Neural crest cell (in vitro differentiated cells): ENCODE measurements around the gene GDF10. TPM values are rescaled to one million over a fixed set of nuclear protein-coding genes. Genes with fewer than 3 reads are reported as not detected.

Experiments
- DNase-seq: peaks from one replicate; pipeline ENCODE4 v3.0.0; 2021; ENCODE audit warnings: low read depth, mixed read lengths, low spot score
- H3K27ac Mint-ChIP-seq: one replicate; pipeline ENCODE4 v1.8.0; 2021; ENCODE audit warnings: mild to moderate bottlenecking, mixed read lengths; ENCODE audit not compliant: unreplicated experiment
- H3K27me3 Mint-ChIP-seq: 2 replicates; pipeline ENCODE4 v1.8.0; 2021; ENCODE audit warnings: low read depth, mild to moderate bottlenecking, mixed read lengths
- H3K36me3 Mint-ChIP-seq: 2 replicates; pipeline ENCODE4 v1.8.0; 2021; ENCODE audit warnings: low read depth, mild to moderate bottlenecking, mixed read lengths
- H3K4me1 Mint-ChIP-seq: 2 replicates; pipeline ENCODE4 v1.8.0; 2021; ENCODE audit warnings: mixed read lengths
- H3K4me3 Mint-ChIP-seq: one replicate; pipeline ENCODE4 v1.8.0; 2021; ENCODE audit warnings: mild to moderate bottlenecking, mixed read lengths
- H3K9me3 Mint-ChIP-seq: 2 replicates; pipeline ENCODE4 v1.8.0; 2021; ENCODE audit warnings: mixed read lengths
- total RNA-seq: library from RNA; stranded (reverse); gene quantifications from 2 replicates; pipeline ENCODE4 v1.2.1, GENCODE V29; 2021
- TF ChIP-seq, protein P1 (sequence below): fragments of 200-600 bp; sonication (generic); conservative IDR thresholded peaks from 2 replicates; pipeline ENCODE4 v1.5.0; 2021; ENCODE audit warnings: antibody characterized with exemption, mild to moderate bottlenecking

Gene GDF10
- total RNA-seq, 1 donor from 2014 or later: 2.9 TPM

DNA sequence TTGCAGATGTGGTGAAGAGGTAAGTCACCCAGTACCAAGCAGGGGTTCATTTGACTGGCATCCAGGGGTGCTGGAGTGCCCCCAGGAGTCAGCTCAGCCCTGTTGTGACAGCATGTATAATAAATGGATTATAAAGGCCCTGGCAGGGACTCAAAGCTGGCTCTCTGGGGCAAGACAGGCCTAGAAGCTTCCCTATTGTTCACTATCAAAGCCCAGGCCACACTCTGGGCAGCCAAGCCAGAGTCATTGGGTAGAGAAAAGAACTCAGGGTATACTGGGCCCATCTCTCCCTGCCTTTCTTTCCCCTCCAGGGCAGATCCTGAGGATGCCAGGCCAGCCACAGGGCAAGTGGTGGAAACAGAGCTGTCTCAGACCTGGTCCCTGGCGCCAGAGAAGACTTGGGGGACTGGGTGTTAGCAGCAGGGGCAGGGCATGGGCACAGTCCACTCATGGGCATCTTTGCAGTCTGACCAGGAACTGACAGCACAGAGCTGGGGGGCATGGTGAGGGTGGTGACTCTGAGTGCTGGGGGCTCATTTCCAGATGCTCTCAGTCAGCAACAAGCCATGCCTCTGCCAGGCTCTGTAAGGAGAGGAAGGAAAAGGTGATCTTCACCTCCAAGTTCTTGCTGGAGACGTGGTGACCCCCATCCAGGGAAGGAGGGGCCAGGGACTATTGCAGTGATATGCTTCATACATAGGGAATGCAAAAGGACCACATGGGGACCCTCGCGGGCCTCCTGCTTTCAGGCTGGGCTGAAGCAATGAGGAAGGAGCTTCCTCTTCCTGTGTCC lies 59.8 kb downstream of the GDF10 start:
- H3K4me1 Mint-ChIP-seq: no peaks in the 10 kb centered on the region

DNA sequence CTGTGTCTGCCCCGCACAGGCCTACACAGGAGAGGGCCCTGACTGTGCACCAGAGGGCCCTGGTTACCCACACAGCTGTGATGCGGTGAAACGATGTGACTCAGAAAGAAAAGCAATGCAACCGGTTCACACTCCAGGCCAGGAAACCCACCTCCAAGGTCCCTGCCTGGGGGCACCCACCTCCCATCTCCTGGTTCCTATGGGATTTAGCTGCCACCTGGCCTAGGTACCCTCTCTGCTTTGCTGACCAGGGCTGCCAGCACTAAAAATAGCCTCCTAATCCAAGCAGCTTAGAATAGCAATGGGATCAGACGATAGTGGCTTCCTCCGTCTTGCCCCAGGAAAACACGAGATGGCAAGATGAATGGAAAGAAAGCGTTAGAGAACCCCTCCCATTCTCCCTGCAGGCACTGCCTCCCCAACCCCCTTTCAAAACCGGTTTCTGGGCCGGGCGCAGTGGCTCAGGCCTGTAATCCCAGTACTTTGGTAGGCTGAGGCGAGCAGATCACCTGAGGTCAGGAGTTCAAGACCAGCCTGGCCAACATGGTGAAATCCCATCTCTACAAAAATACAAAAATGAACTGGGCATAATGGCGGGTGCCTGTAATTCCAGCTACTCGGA lies 60.5 kb downstream of the GDF10 start:
- Mint-ChIP-seq H3K27ac (no peak overlapping the region), H3K9me3 (no peaks in the 10 kb centered on the region), H3K36me3 (no peaks in the 10 kb centered on the region), H3K4me3 (no peak overlapping the region), H3K4me1 (no peaks in the 10 kb centered on the region), H3K27me3 (no peaks in the 10 kb centered on the region)
- no peak for DNase-seq
- TF ChIP-seq, protein P1, sequence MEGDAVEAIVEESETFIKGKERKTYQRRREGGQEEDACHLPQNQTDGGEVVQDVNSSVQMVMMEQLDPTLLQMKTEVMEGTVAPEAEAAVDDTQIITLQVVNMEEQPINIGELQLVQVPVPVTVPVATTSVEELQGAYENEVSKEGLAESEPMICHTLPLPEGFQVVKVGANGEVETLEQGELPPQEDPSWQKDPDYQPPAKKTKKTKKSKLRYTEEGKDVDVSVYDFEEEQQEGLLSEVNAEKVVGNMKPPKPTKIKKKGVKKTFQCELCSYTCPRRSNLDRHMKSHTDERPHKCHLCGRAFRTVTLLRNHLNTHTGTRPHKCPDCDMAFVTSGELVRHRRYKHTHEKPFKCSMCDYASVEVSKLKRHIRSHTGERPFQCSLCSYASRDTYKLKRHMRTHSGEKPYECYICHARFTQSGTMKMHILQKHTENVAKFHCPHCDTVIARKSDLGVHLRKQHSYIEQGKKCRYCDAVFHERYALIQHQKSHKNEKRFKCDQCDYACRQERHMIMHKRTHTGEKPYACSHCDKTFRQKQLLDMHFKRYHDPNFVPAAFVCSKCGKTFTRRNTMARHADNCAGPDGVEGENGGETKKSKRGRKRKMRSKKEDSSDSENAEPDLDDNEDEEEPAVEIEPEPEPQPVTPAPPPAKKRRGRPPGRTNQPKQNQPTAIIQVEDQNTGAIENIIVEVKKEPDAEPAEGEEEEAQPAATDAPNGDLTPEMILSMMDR: no peak

More for the DNA sequence above, 59.8 kb downstream of the GDF10 start:
- Mint-ChIP-seq H3K4me3 (no peak overlapping the region), H3K9me3 (no peaks in the 10 kb centered on the region), H3K36me3 (no peaks in the 10 kb centered on the region), H3K27me3 (no peaks in the 10 kb centered on the region), H3K27ac (no peak overlapping the region)
- TF ChIP-seq, protein P1: no peak
- DNase-seq: no peak

DNA sequence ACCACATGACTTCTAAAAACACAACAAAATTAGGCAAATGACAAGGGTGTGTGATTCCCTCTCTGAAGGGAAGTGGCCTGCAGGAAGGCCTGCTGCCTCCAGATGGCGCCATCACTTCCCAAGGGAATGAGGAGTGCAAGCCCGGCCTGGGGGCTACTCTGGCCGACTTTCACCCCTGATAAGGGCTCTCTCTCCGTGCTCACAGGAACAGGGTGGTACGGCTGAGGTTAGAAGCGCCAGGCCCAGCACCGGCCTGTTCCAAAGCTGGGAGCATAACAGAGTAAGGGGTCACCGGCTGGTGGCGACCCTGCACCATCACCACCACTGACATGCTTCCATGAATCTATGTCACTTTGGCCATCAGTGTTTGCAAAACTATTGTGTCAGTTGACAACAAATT lies 61.3 kb downstream of the GDF10 start:
- Mint-ChIP-seq H3K36me3 (no peaks in the 10 kb centered on the region), H3K9me3 (no peaks in the 10 kb centered on the region), H3K4me3 (no peak overlapping the region), H3K27ac (no peak overlapping the region), H3K27me3 (no peaks in the 10 kb centered on the region), H3K4me1 (no peaks in the 10 kb centered on the region)
- TF ChIP-seq, protein P1: peak; percentile 76
- DNase-seq: peak; percentile 65

DNA sequence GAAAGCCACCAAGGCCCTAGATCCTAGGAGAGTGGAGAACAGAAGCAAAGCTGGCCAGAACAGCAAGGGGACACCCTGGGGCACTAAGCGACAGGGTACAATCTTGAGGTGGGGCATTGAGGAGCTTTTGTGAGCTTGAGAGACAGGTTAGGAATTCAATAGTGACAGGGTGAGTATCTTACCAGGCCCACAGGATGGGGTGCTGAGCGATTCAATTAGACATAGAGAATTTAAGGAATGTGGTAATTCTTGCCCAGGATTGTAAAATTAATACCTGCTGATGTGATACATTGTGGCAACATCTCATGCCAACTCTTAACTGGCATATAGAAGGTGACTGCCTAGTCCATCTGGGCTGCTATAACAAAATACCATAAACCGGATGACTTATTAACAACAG lies 62.2 kb downstream of the GDF10 start:
- TF ChIP-seq, protein P1: no peak
- Mint-ChIP-seq H3K36me3 (no peaks in the 10 kb centered on the region), H3K27ac (no peak overlapping the region), H3K9me3 (no peaks in the 10 kb centered on the region), H3K27me3 (no peaks in the 10 kb centered on the region), H3K4me1 (no peaks in the 10 kb centered on the region), H3K4me3 (no peak overlapping the region)
- no peak for DNase-seq

Other genes starting within 250 kb of the GDF10 start
- not detected in 2 replicates for gene GDF2, start 22.3 kb downstream of the GDF10 start, total RNA-seq
- not detected in 2 replicates for gene RBP3, start 48.2 kb downstream of the GDF10 start, total RNA-seq
- 2.9 and 3.2 TPM in 2 replicates for gene ZNF488, start 84.1 kb downstream of the GDF10 start, total RNA-seq
- gene ANXA8, start 183.9 kb downstream of the GDF10 start, total RNA-seq: not detected in 2 replicates
- not detected in 2 replicates for gene FAM25G, start 191.5 kb downstream of the GDF10 start, total RNA-seq
- 12.2 and 12.8 TPM in 2 replicates for gene AGAP9, start 223.4 kb downstream of the GDF10 start, total RNA-seq